ENCODE measurements around the gene SEH1L.

SEH1L gene

GRCh38 chr18:12922266-12922665 is 25.5 kb upstream of the SEH1L start:
- H3K36me3 ChIP-seq (ENCODE audit: control insufficient read depth, insufficient read depth, low read length), result no peaks in the 10 kb centered on the region
- no peaks in the 10 kb centered on the region for H3K4me1 ChIP-seq (ENCODE audit: control insufficient read depth, insufficient read depth, low read length)
- no peaks in the 10 kb centered on the region for H3K9me3 ChIP-seq (ENCODE audit: control insufficient read depth, insufficient read depth, low read length)
- no peaks in the 10 kb centered on the region for H3K27me3 ChIP-seq (ENCODE audit: control insufficient read depth, insufficient read depth, low read length)
- H3K9ac ChIP-seq (ENCODE audit: low read depth, low read length), result no peak overlapping the region
- no peak overlapping the region for H3K4me3 ChIP-seq (ENCODE audit: low read depth, low read length)

- no peaks in the 10 kb centered on the region for H3K27me3 ChIP-seq (ENCODE audit: control insufficient read depth, insufficient read depth, low read length)
Observed at GRCh38 chr18:12924616-12925015, 23.2 kb upstream of the SEH1L start.

GRCh38 chr18:12928206-12928605 is 19.6 kb upstream of the SEH1L start:
- Histone ChIP-seq H3K4me1 (ENCODE audit: control insufficient read depth, insufficient read depth, low read length) (no peaks in the 10 kb centered on the region), H3K9me3 (ENCODE audit: control insufficient read depth, insufficient read depth, low read length) (no peaks in the 10 kb centered on the region), H3K36me3 (ENCODE audit: control insufficient read depth, insufficient read depth, low read length) (no peaks in the 10 kb centered on the region), H3K4me3 (ENCODE audit: low read depth, low read length) (no peak overlapping the region), H3K27me3 (ENCODE audit: control insufficient read depth, insufficient read depth, low read length) (no peaks in the 10 kb centered on the region), H3K9ac (ENCODE audit: low read depth, low read length) (no peak overlapping the region)

More at GRCh38 chr18:12924616-12925015, 23.2 kb upstream of the SEH1L start:
- Histone ChIP-seq H3K9me3 (ENCODE audit: control insufficient read depth, insufficient read depth, low read length) (no peaks in the 10 kb centered on the region), H3K9ac (ENCODE audit: low read depth, low read length) (no peak overlapping the region), H3K4me1 (ENCODE audit: control insufficient read depth, insufficient read depth, low read length) (no peaks in the 10 kb centered on the region), H3K36me3 (ENCODE audit: control insufficient read depth, insufficient read depth, low read length) (no peaks in the 10 kb centered on the region), H3K4me3 (ENCODE audit: low read depth, low read length) (no peak overlapping the region)

GRCh38 chr18:12928641-12929040 is 19.2 kb upstream of the SEH1L start:
- H3K4me3 ChIP-seq (ENCODE audit: low read depth, low read length), result no peak overlapping the region
- H3K9ac ChIP-seq (ENCODE audit: low read depth, low read length), result no peak overlapping the region
- no peaks in the 10 kb centered on the region for H3K4me1 ChIP-seq (ENCODE audit: control insufficient read depth, insufficient read depth, low read length)
- H3K27me3 ChIP-seq (ENCODE audit: control insufficient read depth, insufficient read depth, low read length), result no peaks in the 10 kb centered on the region
- no peaks in the 10 kb centered on the region for H3K36me3 ChIP-seq (ENCODE audit: control insufficient read depth, insufficient read depth, low read length)
- H3K9me3 ChIP-seq (ENCODE audit: control insufficient read depth, insufficient read depth, low read length), result no peaks in the 10 kb centered on the region

- H3K9me3 ChIP-seq (ENCODE audit: control insufficient read depth, insufficient read depth, low read length), result no peaks in the 10 kb centered on the region
- H3K4me3 ChIP-seq (ENCODE audit: low read depth, low read length), result no peak overlapping the region
- H3K27me3 ChIP-seq (ENCODE audit: control insufficient read depth, insufficient read depth, low read length), result no peaks in the 10 kb centered on the region
- H3K9ac ChIP-seq (ENCODE audit: low read depth, low read length), result no peak overlapping the region
- H3K4me1 ChIP-seq (ENCODE audit: control insufficient read depth, insufficient read depth, low read length), result no peaks in the 10 kb centered on the region
- H3K36me3 ChIP-seq (ENCODE audit: control insufficient read depth, insufficient read depth, low read length), result no peaks in the 10 kb centered on the region
Observed at GRCh38 chr18:12929477-12930083, 18.2 kb upstream of the SEH1L start.

GRCh38 chr18:12930376-12930775 is 17.4 kb upstream of the SEH1L start:
- no peak overlapping the region for H3K4me3 ChIP-seq (ENCODE audit: low read depth, low read length)
- H3K9me3 ChIP-seq (ENCODE audit: control insufficient read depth, insufficient read depth, low read length), result no peaks in the 10 kb centered on the region
- H3K27me3 ChIP-seq (ENCODE audit: control insufficient read depth, insufficient read depth, low read length), result no peaks in the 10 kb centered on the region
- H3K4me1 ChIP-seq (ENCODE audit: control insufficient read depth, insufficient read depth, low read length), result no peaks in the 10 kb centered on the region
- no peak overlapping the region for H3K9ac ChIP-seq (ENCODE audit: low read depth, low read length)
- H3K36me3 ChIP-seq (ENCODE audit: control insufficient read depth, insufficient read depth, low read length), result no peaks in the 10 kb centered on the region

GRCh38 chr18:12930908-12931307 is 16.9 kb upstream of the SEH1L start:
- Histone ChIP-seq H3K36me3 (ENCODE audit: control insufficient read depth, insufficient read depth, low read length) (no peaks in the 10 kb centered on the region), H3K4me1 (ENCODE audit: control insufficient read depth, insufficient read depth, low read length) (no peaks in the 10 kb centered on the region)

GRCh38 chr18:12933327-12933726 is 14.5 kb upstream of the SEH1L start:
- H3K4me1 ChIP-seq (ENCODE audit: control insufficient read depth, insufficient read depth, low read length), result no peaks in the 10 kb centered on the region
- H3K9ac ChIP-seq (ENCODE audit: low read depth, low read length), result no peak overlapping the region
- no peaks in the 10 kb centered on the region for H3K36me3 ChIP-seq (ENCODE audit: control insufficient read depth, insufficient read depth, low read length)
- H3K4me3 ChIP-seq (ENCODE audit: low read depth, low read length), result no peak overlapping the region
- no peaks in the 10 kb centered on the region for H3K9me3 ChIP-seq (ENCODE audit: control insufficient read depth, insufficient read depth, low read length)
- no peaks in the 10 kb centered on the region for H3K27me3 ChIP-seq (ENCODE audit: control insufficient read depth, insufficient read depth, low read length)

More at GRCh38 chr18:12930908-12931307, 16.9 kb upstream of the SEH1L start:
- H3K9me3 ChIP-seq (ENCODE audit: control insufficient read depth, insufficient read depth, low read length), result no peaks in the 10 kb centered on the region
- H3K4me3 ChIP-seq (ENCODE audit: low read depth, low read length), result no peak overlapping the region
- H3K27me3 ChIP-seq (ENCODE audit: control insufficient read depth, insufficient read depth, low read length), result no peaks in the 10 kb centered on the region
- no peak overlapping the region for H3K9ac ChIP-seq (ENCODE audit: low read depth, low read length)

- Histone ChIP-seq H3K27me3 (ENCODE audit: control insufficient read depth, insufficient read depth, low read length) (no peaks in the 10 kb centered on the region), H3K4me3 (ENCODE audit: low read depth, low read length) (no peak overlapping the region), H3K36me3 (ENCODE audit: control insufficient read depth, insufficient read depth, low read length) (no peaks in the 10 kb centered on the region), H3K9ac (ENCODE audit: low read depth, low read length) (no peak overlapping the region), H3K9me3 (ENCODE audit: control insufficient read depth, insufficient read depth, low read length) (no peaks in the 10 kb centered on the region), H3K4me1 (ENCODE audit: control insufficient read depth, insufficient read depth, low read length) (no peaks in the 10 kb centered on the region)
Observed at GRCh38 chr18:12934454-12935071, 13.2 kb upstream of the SEH1L start.

- H3K4me3 ChIP-seq (ENCODE audit: low read depth, low read length), result no peak overlapping the region
- H3K9me3 ChIP-seq (ENCODE audit: control insufficient read depth, insufficient read depth, low read length), result no peaks in the 10 kb centered on the region
- no peaks in the 10 kb centered on the region for H3K4me1 ChIP-seq (ENCODE audit: control insufficient read depth, insufficient read depth, low read length)
- H3K9ac ChIP-seq (ENCODE audit: low read depth, low read length), result no peak overlapping the region
- H3K36me3 ChIP-seq (ENCODE audit: control insufficient read depth, insufficient read depth, low read length), result no peaks in the 10 kb centered on the region
- H3K27me3 ChIP-seq (ENCODE audit: control insufficient read depth, insufficient read depth, low read length), result no peaks in the 10 kb centered on the region
Observed at GRCh38 chr18:12939162-12939561, 8.6 kb upstream of the SEH1L start.

GRCh38 chr18:12943215-12943614 is 4.6 kb upstream of the SEH1L start:
- Histone ChIP-seq H3K9ac (ENCODE audit: low read depth, low read length) (no peak overlapping the region), H3K9me3 (ENCODE audit: control insufficient read depth, insufficient read depth, low read length) (no peaks in the 10 kb centered on the region), H3K4me1 (ENCODE audit: control insufficient read depth, insufficient read depth, low read length) (no peaks in the 10 kb centered on the region), H3K27me3 (ENCODE audit: control insufficient read depth, insufficient read depth, low read length) (no peaks in the 10 kb centered on the region), H3K36me3 (ENCODE audit: control insufficient read depth, insufficient read depth, low read length) (no peaks in the 10 kb centered on the region), H3K4me3 (ENCODE audit: low read depth, low read length) (no peak overlapping the region)

- H3K36me3 ChIP-seq (ENCODE audit: control insufficient read depth, insufficient read depth, low read length), result no peaks in the 10 kb centered on the region
- H3K27me3 ChIP-seq (ENCODE audit: control insufficient read depth, insufficient read depth, low read length), result no peaks in the 10 kb centered on the region
- no peak overlapping the region for H3K9ac ChIP-seq (ENCODE audit: low read depth, low read length)
- H3K4me3 ChIP-seq (ENCODE audit: low read depth, low read length), result no peak overlapping the region
- no peaks in the 10 kb centered on the region for H3K9me3 ChIP-seq (ENCODE audit: control insufficient read depth, insufficient read depth, low read length)
- H3K4me1 ChIP-seq (ENCODE audit: control insufficient read depth, insufficient read depth, low read length), result no peaks in the 10 kb centered on the region
Observed at GRCh38 chr18:12944709-12945108, 3.1 kb upstream of the SEH1L start.

Measured in iPS-15b (cell line).